GM19025 (cell line): Measurements from ENCODE around the gene ATP12A.

Source experiments
- ATAC-seq: cut with Tn5 transposase; IDR thresholded peaks from one replicate; pipeline ENCODE4 v1.9.1; 2021; ENCODE audit warnings: mild to moderate bottlenecking, low read depth, moderate library complexity; ENCODE audit not compliant: unreplicated experiment

Gene ATP12A

DNA sequence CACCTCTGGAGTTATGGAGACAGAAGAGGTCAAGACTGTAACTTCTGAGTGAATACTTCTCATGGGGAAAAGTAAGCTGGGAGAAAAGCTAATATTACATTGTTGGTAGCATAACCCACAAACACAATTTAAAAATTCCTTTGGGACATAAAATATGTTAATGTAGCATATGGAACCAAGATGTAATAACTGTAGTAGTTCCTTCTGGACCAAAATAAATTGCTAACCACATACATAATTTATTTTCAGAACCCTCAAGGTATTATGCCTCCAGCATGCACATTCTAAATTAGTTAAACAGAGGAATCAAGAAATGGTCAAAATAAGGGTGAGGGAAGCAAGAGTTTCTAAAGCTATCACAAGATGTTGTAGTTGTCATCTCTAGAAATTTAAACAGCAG is 79.0 kb downstream of the ATP12A start:
- no peak for ATAC-seq
